DND-41 (cell line): ENCODE measurements around the gene RNF213.

Experiments used
- ATAC-seq: fragments of 200-7000 bp; cut with Tn5 transposase; 3 replicates; pipeline ENCODE4 v1.9.1; 2021; ENCODE audit warnings: low read depth; ENCODE audit not compliant: insufficient read depth
- DNase-seq: peaks from one replicate; pipeline ENCODE4 v3.0.0-alpha.2; 2020
- H2AFZ ChIP-seq: 2 replicates; pipeline ENCODE4 v1.6.0; 2012; ENCODE audit warnings: low read depth, low read length
- H3K27ac ChIP-seq: 2 replicates; pipeline ENCODE4 v1.5.1; 2012; ENCODE audit warnings: low read length, inconsistent platforms
- H3K27me3 ChIP-seq: fragments of 200-600 bp; sonication (generic); 2 replicates; pipeline ENCODE4 v1.6.0; 2012; ENCODE audit warnings: low read length, mild to moderate bottlenecking, inconsistent platforms; ENCODE audit not compliant: insufficient read depth, poor library complexity
- H3K36me3 ChIP-seq: 2 replicates; pipeline ENCODE4 v1.5.1; 2012; ENCODE audit warnings: low read length, inconsistent platforms; ENCODE audit not compliant: insufficient read depth
- H3K4me1 ChIP-seq: 2 replicates; pipeline ENCODE4 v1.5.1; 2012; ENCODE audit warnings: mild to moderate bottlenecking, low read length; ENCODE audit not compliant: insufficient read depth
- H3K4me2 ChIP-seq: 2 replicates; pipeline ENCODE4 v1.6.0; 2012; ENCODE audit warnings: mild to moderate bottlenecking, moderate library complexity, low read length, inconsistent platforms; ENCODE audit not compliant: insufficient read depth
- H3K4me3 ChIP-seq, 2 experiments: fragments of 200-600 bp in 1 of 2; shearing (Covaris generic) in 1 of 2; 2 replicates each; pipeline ENCODE4 v1.5.1; 2012 to 2016; ENCODE audit warnings: inconsistent platforms in 2 of 2, low read length in 2 of 2, mild to moderate bottlenecking in 2 of 2, low read depth in 1 of 2, moderate library complexity in 1 of 2
- H3K79me2 ChIP-seq: 2 replicates; pipeline ENCODE4 v1.6.0; 2012; ENCODE audit warnings: low read length, inconsistent platforms; ENCODE audit not compliant: insufficient read depth
- H3K9ac ChIP-seq: 2 replicates; pipeline ENCODE4 v1.6.0; 2012; ENCODE audit warnings: low read depth, mild to moderate bottlenecking, inconsistent platforms, low read length, moderate library complexity
- H3K9me3 ChIP-seq: 2 replicates; pipeline ENCODE4 v1.5.1; 2012; ENCODE audit warnings: low read length, moderate library complexity, mild to moderate bottlenecking, inconsistent platforms; ENCODE audit not compliant: insufficient read depth, severe bottlenecking
- H4K20me1 ChIP-seq: 2 replicates; pipeline ENCODE4 v1.6.0; 2012; ENCODE audit warnings: low read length; ENCODE audit not compliant: insufficient read depth
- CTCF ChIP-seq: IDR thresholded peaks from 2 replicates; pipeline ENCODE4 v1.5.1; 2012; ENCODE audit warnings: borderline replicate concordance, low read length, moderate library complexity, mild to moderate bottlenecking; ENCODE audit not compliant: poor library complexity, severe bottlenecking; ENCODE audit errors: extremely low read depth
- EZH2 ChIP-seq: IDR thresholded peaks from 3 replicates; pipeline ENCODE4 v1.6.1; 2012; ENCODE audit warnings: borderline replicate concordance, low read depth, mild to moderate bottlenecking, moderate library complexity, low read length, inconsistent platforms; ENCODE audit not compliant: severe bottlenecking

RNF213 gene

GRCh38 chr17:80415626-80416137 lies 155.0 kb downstream of the RNF213 start:
- Histone ChIP-seq H2AFZ (peak overlapping the region; percentile 95), H3K4me2 (peak overlapping the region; percentile 99), H3K79me2 (peaks cover 15% of the 10 kb centered on the region), H3K27ac (peak overlapping the region; percentile 88), H3K4me1 (peaks cover 29% of the 10 kb centered on the region), H3K9ac (peak overlapping the region; percentile 93), H4K20me1 (peaks cover 12% of the 10 kb centered on the region; the same call in 1 of the 2 replicates), H3K27me3 (peaks cover 4% of the 10 kb centered on the region), H3K36me3 (peaks cover 23% of the 10 kb centered on the region), H3K9me3 (no peaks in the 10 kb centered on the region), H3K4me3 (peak overlapping the region; percentile 93 to 98; a peak in 3 of 4 replicates)
- DNase-seq, result no peak
- TF ChIP-seq CTCF (no peak), EZH2 (no peak)
- ATAC-seq, result no peak; the same call in 2 of the 3 replicates

- TF ChIP-seq EZH2 (no peak), CTCF (no peak)
These were observed 155.7 kb downstream of the RNF213 start for GRCh38 chr17:80416260-80416939.

GRCh38 chr17:80416940-80417293 lies 156.3 kb downstream of the RNF213 start:
- Histone ChIP-seq H3K4me2 (no peak overlapping the region), H3K36me3 (peaks cover 23% of the 10 kb centered on the region), H3K9ac (no peak overlapping the region), H3K27me3 (peaks cover 4% of the 10 kb centered on the region), H3K9me3 (no peaks in the 10 kb centered on the region), H3K4me3 (no peak overlapping the region), H3K4me1 (peaks cover 29% of the 10 kb centered on the region), H4K20me1 (peaks cover 18% of the 10 kb centered on the region; the same call in 1 of the 2 replicates), H2AFZ (no peak overlapping the region), H3K79me2 (peaks cover 15% of the 10 kb centered on the region), H3K27ac (no peak overlapping the region)
- DNase-seq, result no peak
- TF ChIP-seq EZH2 (no peak), CTCF (no peak)
- no peak for ATAC-seq

More at GRCh38 chr17:80416260-80416939, 155.7 kb downstream of the RNF213 start:
- no peak overlapping the region for H3K27ac ChIP-seq
- H4K20me1 ChIP-seq, result peaks cover 14% of the 10 kb centered on the region; the same call in 1 of the 2 replicates
- DNase-seq (no peak), ATAC-seq (no peak)
- no peaks in the 10 kb centered on the region for H3K9me3 ChIP-seq
- H3K4me1 ChIP-seq, result peaks cover 29% of the 10 kb centered on the region
- peaks cover 23% of the 10 kb centered on the region for H3K36me3 ChIP-seq
- peak overlapping the region; percentile 93; the same call in 1 of the 2 replicates for H3K9ac ChIP-seq
- H3K79me2 ChIP-seq, result peaks cover 15% of the 10 kb centered on the region
- peaks cover 4% of the 10 kb centered on the region for H3K27me3 ChIP-seq
- peak overlapping the region; percentile 93 to 98; a peak in 3 of 4 replicates for H3K4me3 ChIP-seq
- H2AFZ ChIP-seq, result no peak overlapping the region
- peak overlapping the region; percentile 99 for H3K4me2 ChIP-seq

GRCh38 chr17:80418589-80418988 lies 157.9 kb downstream of the RNF213 start:
- H3K4me2 ChIP-seq, result no peak overlapping the region
- H2AFZ ChIP-seq, result no peak overlapping the region
- peaks cover 29% of the 10 kb centered on the region for H3K4me1 ChIP-seq
- H3K27ac ChIP-seq, result no peak overlapping the region
- H3K9me3 ChIP-seq, result no peaks in the 10 kb centered on the region
- no peak for TF ChIP-seq EZH2
- peaks cover 4% of the 10 kb centered on the region for H3K27me3 ChIP-seq
- H3K4me3 ChIP-seq, result no peak overlapping the region
- H3K36me3 ChIP-seq, result peaks cover 23% of the 10 kb centered on the region
- DNase-seq (no peak), ATAC-seq (no peak)
- H4K20me1 ChIP-seq, result peaks cover 18% of the 10 kb centered on the region; the same call in 1 of the 2 replicates
- H3K79me2 ChIP-seq, result peaks cover 15% of the 10 kb centered on the region
- no peak overlapping the region for H3K9ac ChIP-seq
